GM21423 (cell line): ENCODE measurements around the gene CCR8.
"Not testable (repeated sequence)": the region's sequence is repeated elsewhere in the genome, so short reads cannot be mapped to it uniquely, and the experiment has no call there.

Source experiments
- ATAC-seq: cut with Tn5 transposase; IDR thresholded peaks from one replicate; pipeline ENCODE4 v1.9.1; 2021; ENCODE audit warnings: mild to moderate bottlenecking, moderate library complexity; ENCODE audit not compliant: unreplicated experiment

The CCR8 gene

GRCh38 chr3:39313289-39313688 lies 16.2 kb upstream of the CCR8 start:
- no peak for ATAC-seq

GRCh38 chr3:39315420-39315819 lies 14.1 kb upstream of the CCR8 start:
- no peak for ATAC-seq

DNA sequence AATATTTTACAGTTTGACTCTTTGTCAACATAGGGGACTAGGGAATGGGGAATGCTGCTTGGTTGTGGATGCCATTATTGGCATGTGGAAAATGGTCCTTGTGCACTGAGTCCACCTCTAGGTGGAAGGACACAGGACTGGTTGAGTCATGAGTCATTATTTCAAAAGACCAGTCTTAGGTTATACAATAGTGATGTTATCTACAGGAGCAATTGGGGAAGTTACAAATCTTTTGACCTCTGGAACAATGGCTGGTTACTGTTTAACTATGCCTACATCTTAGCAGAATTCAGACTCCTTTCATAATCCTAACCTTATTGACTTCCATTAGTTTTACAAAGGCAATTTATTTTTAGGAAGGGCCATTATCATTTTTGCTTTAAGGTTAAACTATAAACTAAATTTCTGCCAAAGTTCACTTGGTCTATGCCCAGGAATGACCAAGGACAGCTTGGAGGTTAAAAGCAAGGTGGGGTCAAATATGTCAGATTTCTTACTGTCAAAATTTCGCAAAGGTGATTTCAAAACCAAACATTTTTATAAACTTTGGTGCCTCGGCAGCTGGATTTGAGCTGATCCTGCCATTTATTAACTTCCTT lies 11.8 kb upstream of the CCR8 start:
- no peak for ATAC-seq

- no peak for ATAC-seq
These were observed 11.2 kb upstream of the CCR8 start for GRCh38 chr3:39318301-39318700.

- ATAC-seq, result no peak
These were observed 10.3 kb upstream of the CCR8 start for GRCh38 chr3:39319249-39319648.

- ATAC-seq, result not testable (repeated sequence)
These were observed 7.9 kb upstream of the CCR8 start for GRCh38 chr3:39321574-39321983.

DNA sequence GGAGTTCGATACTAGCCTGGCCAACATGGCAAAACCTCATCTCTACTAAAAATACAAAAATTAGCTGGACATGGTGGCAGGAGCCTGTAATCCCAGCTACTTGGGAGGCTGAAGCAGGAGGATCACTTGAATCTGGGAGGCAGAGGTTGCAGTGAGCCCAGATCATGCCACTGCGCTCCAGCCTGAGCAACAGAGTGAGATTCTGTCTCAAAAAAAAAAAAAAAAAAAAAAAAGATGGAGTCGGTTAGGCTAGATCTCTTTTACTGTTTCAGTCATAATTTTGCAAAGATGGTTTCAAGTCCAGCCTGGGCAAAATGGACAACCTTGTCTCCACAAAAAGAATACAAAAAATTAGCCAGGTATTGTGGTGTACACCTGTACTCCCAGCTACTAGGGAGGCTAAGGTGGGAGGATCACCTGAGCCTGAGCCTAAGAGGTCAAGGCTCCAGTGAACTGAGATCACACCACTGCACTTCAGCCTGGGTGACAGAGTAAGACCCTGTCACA lies 7.2 kb upstream of the CCR8 start:
- not testable (repeated sequence) for ATAC-seq

- ATAC-seq, result no peak
These were observed 6.6 kb upstream of the CCR8 start for GRCh38 chr3:39322936-39323335.

- ATAC-seq, result no peak
These were observed 6.0 kb upstream of the CCR8 start for GRCh38 chr3:39323494-39323893.

DNA sequence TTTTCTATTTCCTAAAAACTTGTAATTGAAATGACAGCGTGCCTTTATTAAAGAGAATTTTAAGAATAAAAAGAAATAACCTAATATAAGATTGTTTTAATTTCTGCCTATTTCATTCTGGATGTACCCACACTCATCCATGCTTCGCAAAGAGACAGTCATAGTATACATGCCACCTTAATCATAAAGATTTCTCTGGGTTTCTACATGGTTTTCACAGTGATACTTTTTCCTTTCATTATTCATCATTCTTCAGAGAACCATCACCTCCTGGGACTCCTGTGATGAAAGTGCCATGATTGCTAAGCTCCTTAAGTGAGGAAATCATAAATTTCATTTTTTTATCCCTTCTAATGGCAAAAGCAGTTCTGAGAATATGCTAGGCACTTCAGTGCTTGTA lies 4.3 kb upstream of the CCR8 start:
- ATAC-seq, result no peak

DNA sequence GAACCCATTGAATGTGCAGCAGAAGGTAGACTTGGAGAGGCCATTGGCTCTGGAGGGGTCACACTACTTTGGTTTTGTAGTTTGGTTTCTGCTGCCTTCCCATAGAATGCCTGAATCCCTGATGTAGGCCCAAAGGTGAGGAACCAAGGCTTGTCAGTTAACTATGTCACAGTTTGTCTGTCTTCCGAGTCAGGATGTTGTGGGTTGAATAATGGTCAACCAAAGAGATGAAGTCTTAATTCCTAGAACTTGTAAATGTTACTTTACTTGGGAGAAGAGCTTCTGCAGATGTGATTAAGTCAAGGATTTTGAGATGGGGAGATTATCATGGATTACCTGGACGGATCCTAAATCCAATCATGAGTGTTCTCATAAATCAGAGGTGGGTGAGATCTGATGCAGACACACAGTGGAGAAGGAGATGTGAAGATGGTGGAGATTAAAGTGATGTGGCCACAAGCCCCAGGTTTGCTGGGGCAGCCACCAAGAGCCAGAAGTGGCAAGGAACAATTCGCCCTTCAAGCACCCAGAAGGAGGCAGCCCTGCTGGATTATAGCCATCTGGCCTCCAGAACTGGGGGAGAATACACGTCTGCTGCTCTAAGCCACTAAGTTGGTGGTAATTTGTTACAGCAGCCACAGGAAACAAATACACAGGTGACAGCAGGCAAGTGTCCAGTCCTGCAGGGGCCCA lies 2.3 kb upstream of the CCR8 start:
- no peak for ATAC-seq

DNA sequence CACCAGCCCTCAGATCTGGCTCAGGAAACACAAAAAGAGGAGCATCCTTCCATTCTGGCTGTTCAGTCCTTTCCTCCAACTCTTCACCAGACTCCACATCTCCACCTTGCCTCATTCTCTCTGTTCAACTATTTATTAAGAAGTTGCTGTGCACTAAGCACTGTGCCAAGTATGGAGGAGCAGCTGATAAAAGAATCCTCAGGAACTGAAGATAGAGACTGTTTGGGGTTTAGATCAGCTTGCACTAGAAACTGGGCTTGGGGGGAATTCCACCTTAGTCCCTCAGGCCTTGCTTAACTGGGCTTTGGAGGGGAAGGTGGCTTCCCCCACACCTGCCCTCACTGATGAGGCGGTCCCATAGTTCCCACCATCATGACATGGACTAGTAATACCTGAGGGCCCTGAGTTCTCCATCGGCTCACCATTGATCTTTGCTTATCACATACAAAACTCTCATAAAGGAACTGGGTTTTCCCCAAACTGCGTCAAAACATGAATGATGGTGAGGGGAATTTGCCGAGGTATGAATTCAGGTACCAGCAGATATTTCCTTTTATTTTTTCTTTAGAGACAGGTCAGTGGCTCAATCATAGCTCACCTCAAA lies 1.7 kb upstream of the CCR8 start:
- ATAC-seq, result peak; percentile 62

GRCh38 chr3:39330824-39331223 lies 1.3 kb downstream of the CCR8 start:
- no peak for ATAC-seq

GRCh38 chr3:39332525-39332924 lies 3.0 kb downstream of the CCR8 start:
- ATAC-seq, result no peak

GRCh38 chr3:39333607-39334006 lies 4.1 kb downstream of the CCR8 start:
- no peak for ATAC-seq

DNA sequence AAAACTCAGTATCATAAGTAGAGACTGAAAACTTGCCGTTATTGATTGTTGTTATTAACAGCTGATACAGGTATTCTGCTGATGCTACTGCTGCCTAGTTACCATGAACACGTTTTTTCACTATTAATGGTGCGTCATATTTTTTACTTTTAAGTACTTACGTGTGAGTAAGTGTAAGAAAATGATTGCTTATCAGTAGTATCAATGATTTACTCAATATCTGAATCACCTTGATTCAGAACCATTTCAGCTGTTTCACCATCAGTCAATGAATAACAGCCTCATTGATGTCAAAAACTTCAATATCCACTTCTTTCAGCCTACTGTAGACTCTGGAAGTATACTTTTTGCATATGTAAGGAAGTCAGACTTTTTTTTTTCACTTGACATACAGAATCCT lies 4.7 kb downstream of the CCR8 start:
- no peak for ATAC-seq

DNA sequence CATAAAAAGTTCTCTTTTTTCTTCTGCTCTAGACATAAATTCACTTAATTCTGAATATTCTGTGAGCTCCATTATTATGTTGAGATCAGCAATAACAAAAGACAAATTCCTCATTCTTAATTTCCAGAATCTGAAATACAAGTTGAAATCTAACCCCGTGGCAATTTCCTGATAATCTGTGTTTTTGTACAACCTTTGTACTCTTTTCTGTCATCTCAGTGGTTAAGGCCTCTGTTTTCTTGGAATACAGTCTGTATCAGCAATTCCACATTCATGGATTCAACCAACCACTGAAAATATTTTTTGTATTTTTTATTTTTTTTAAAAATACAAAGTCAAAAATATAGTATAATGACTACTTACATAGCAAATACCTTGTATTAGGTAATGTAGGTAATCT lies 8.7 kb downstream of the CCR8 start:
- no peak for ATAC-seq

DNA sequence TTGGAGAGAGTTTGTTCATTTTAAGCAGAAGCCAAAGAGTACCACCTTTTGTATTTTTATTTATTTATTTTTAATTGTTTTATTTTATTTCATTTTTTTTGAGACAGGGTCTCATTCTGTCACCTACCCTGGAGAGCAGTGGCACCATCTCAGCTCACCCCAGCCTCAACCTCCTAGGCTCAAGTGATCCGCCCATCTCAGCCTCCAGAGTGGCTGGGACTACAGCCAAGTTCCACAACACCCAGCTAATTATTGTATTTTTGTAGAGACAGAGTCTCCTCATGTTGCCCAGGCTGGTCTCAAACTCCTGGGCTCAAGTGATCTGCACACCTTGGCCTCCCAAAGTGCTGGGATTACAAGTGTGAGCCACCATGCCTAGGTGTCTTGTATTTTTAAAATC lies 9.6 kb downstream of the CCR8 start:
- ATAC-seq, result no peak

DNA sequence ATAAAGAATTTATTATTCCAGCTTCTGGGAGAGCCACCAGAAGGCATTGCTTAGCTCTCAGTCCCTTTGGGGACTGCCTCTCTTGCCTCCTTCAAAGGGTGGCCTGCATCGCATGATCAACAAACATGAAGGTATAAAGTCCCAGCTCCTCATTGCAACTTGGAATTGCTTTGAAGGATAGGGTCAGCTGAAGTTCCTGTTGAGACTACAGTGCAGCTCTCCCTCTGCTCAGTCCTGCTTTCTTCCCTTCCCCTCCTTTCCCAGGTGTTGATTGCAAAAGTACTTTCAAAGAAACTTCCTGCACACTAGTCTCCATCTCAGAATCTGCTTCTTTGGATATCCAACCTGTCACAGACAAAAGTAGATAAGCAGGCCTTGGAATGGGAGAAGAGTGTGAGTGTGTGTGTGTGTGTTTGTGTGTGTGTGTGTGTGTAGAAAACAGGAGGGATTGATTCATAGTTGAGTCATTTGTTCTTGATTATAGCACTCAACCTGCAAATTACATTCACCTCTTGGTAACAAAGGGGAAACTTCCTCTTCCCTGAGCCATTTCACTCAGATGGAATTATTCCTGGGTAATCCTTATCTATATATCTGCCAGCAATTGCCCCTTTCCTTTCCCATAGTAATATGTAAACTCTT lies 13.7 kb downstream of the CCR8 start:
- no peak for ATAC-seq

- ATAC-seq, result no peak
These were observed 14.3 kb downstream of the CCR8 start for GRCh38 chr3:39343760-39344159.

- no peak for ATAC-seq
These were observed 15.3 kb downstream of the CCR8 start for GRCh38 chr3:39344746-39345344.
